NCI-H2196 treated with DMSO at 0.1 percent for 48 hours (cell line): ENCODE results near the gene EEF1AKMT4.

Experiments
- DNase-seq: peaks from one replicate; lab custom pipeline; 2025; ENCODE audit not compliant: unreplicated experiment; lab: John Stamatoyannopoulos, UW

Gene EEF1AKMT4

GRCh38 chr3:184235381-184236032, 14.0 kb upstream of the EEF1AKMT4 start:
- DNase-seq: no peak

GRCh38 chr3:184236033-184236410, 13.4 kb upstream of the EEF1AKMT4 start:
- DNase-seq: no peak

- no peak for DNase-seq
Measured at GRCh38 chr3:184236636-184237035, 12.8 kb upstream of the EEF1AKMT4 start.

- DNase-seq: no peak
Measured at GRCh38 chr3:184237211-184237610, 12.3 kb upstream of the EEF1AKMT4 start.

- DNase-seq: peak; percentile 49
Measured at GRCh38 chr3:184237807-184238206, 11.7 kb upstream of the EEF1AKMT4 start.

GRCh38 chr3:184238246-184238818, 11.1 kb upstream of the EEF1AKMT4 start:
- DNase-seq: no peak

- no peak for DNase-seq
Measured at GRCh38 chr3:184239221-184239620, 10.3 kb upstream of the EEF1AKMT4 start.

GRCh38 chr3:184239708-184240107, 9.8 kb upstream of the EEF1AKMT4 start:
- DNase-seq: no peak

GRCh38 chr3:184240384-184241140, 8.9 kb upstream of the EEF1AKMT4 start:
- no peak for DNase-seq

GRCh38 chr3:184241141-184241446, 8.4 kb upstream of the EEF1AKMT4 start:
- no peak for DNase-seq

GRCh38 chr3:184241447-184242296, 7.8 kb upstream of the EEF1AKMT4 start:
- peak; percentile 98 for DNase-seq

- no peak for DNase-seq
Measured at GRCh38 chr3:184242297-184242685, 7.2 kb upstream of the EEF1AKMT4 start.

- DNase-seq: peak; percentile 76
Measured at GRCh38 chr3:184248454-184249411, 739 bp upstream of the EEF1AKMT4 start, which contains the start of gene ALG3. ALG3 (minus strand) TSS chr3:184248962; CDS start chr3:184248940, 22 bp downstream.

GRCh38 chr3:184250167-184250828, 826 bp downstream of the EEF1AKMT4 start:
- DNase-seq: peak; percentile 88

GRCh38 chr3:184255291-184256039, 6.0 kb downstream of the EEF1AKMT4 start:
- DNase-seq: no peak

- no peak for DNase-seq
Measured at GRCh38 chr3:184257083-184257915, 7.8 kb downstream of the EEF1AKMT4 start.

GRCh38 chr3:184258926-184259325, 9.5 kb downstream of the EEF1AKMT4 start:
- DNase-seq: no peak

GRCh38 chr3:184259396-184259877, 10.0 kb downstream of the EEF1AKMT4 start:
- no peak for DNase-seq
